GM19193 (cell line): ENCODE measurements around the gene PRL.

Experiments used
- POLR2A ChIP-seq: IDR thresholded peaks from 4 replicates; pipeline ENCODE4 v1.6.1; 2011; ENCODE audit not compliant: insufficient read depth, insufficient read length; ENCODE audit errors: extremely low read depth

The PRL gene

GRCh38 chr6:22296936-22297335 lies at the start of gene PRL:
Gene PRL (minus strand): TSS chr6:22297036. CDS start chr6:22296982, 54 bp downstream.
- no peak for TF ChIP-seq POLR2A

GRCh38 chr6:22343864-22344263 lies 47.0 kb upstream of the PRL start:
- TF ChIP-seq POLR2A, result no peak

- no peak for TF ChIP-seq POLR2A
Observed at GRCh38 chr6:22334778-22335177, 37.9 kb upstream of the PRL start.

GRCh38 chr6:22333802-22334201 lies 37.0 kb upstream of the PRL start:
- TF ChIP-seq POLR2A, result no peak

GRCh38 chr6:22332711-22333110 lies 35.9 kb upstream of the PRL start:
- TF ChIP-seq POLR2A, result no peak

- no peak for TF ChIP-seq POLR2A
Observed at GRCh38 chr6:22332216-22332615, 35.4 kb upstream of the PRL start.

- TF ChIP-seq POLR2A, result no peak
Observed at GRCh38 chr6:22330941-22331340, 34.1 kb upstream of the PRL start.

GRCh38 chr6:22328474-22328873 lies 31.6 kb upstream of the PRL start:
- TF ChIP-seq POLR2A, result no peak

- TF ChIP-seq POLR2A, result no peak
Observed at GRCh38 chr6:22327881-22328280, 31.0 kb upstream of the PRL start.

- TF ChIP-seq POLR2A, result no peak
Observed at GRCh38 chr6:22326500-22326899, 29.7 kb upstream of the PRL start.

- no peak for TF ChIP-seq POLR2A
Observed at GRCh38 chr6:22325481-22325880, 28.6 kb upstream of the PRL start.

- TF ChIP-seq POLR2A, result no peak
Observed at GRCh38 chr6:22323848-22324247, 27.0 kb upstream of the PRL start.

GRCh38 chr6:22322103-22323030 lies 25.5 kb upstream of the PRL start:
- TF ChIP-seq POLR2A, result no peak

GRCh38 chr6:22320750-22321149 lies 23.9 kb upstream of the PRL start:
- no peak for TF ChIP-seq POLR2A

- no peak for TF ChIP-seq POLR2A
Observed at GRCh38 chr6:22318404-22318803, 21.6 kb upstream of the PRL start.

GRCh38 chr6:22313796-22314195 lies 17.0 kb upstream of the PRL start:
- no peak for TF ChIP-seq POLR2A
